Panc1 (cell line): ENCODE data around the gene CCL22. TPM values are rescaled to one million over a fixed set of nuclear protein-coding genes. Genes with fewer than 3 reads are reported as not detected.

Experiments
- ATAC-seq: fragments of 200-7000 bp; cut with Tn5 transposase; 2 replicates; pipeline ENCODE4 v1.9.1; 2020; ENCODE audit warnings: mild to moderate bottlenecking, moderate library complexity
- BruUV-seq: library from RNA; stranded (reverse); fragments of 400-500 nt; replicated peaks from 2 replicates; lab custom pipeline; 2021; lab: Mats Ljungman, UMichigan
- CTCF ChIA-PET: fragments of 300-600 bp; sonication (Branson Sonifier 250); formaldehyde crosslinking; loops from one replicate; lab custom pipeline; 2022; ENCODE audit warnings: antibody characterized with exemption; lab: Charles Lee
- POLR2A ChIA-PET: fragments of 300-600 bp; sonication (Branson Sonifier 250); formaldehyde crosslinking; loops from one replicate; lab custom pipeline; 2022; ENCODE audit warnings: antibody characterized with exemption; lab: Charles Lee
- DNase-seq: peaks from one replicate; pipeline ENCODE4 v3.0.0-alpha.2; 2010; ENCODE audit warnings: low read depth, low spot score
- H3K27ac ChIP-seq: 2 replicates; pipeline ENCODE4 v1.5.1; 2011; ENCODE audit warnings: mild to moderate bottlenecking, low read length, inconsistent platforms
- H3K27me3 ChIP-seq: fragments of 200-500 bp; sonication (Bioruptor generic); 2 replicates; pipeline ENCODE4 v1.6.0; 2014; ENCODE audit warnings: low read length, inconsistent platforms; ENCODE audit not compliant: control insufficient read depth, insufficient read depth
- H3K36me3 ChIP-seq: fragments of 200-500 bp; sonication (Bioruptor generic); 2 replicates; pipeline ENCODE4 v1.5.1; 2014; ENCODE audit warnings: inconsistent platforms, mild to moderate bottlenecking, low read length, moderate library complexity; ENCODE audit not compliant: control insufficient read depth, insufficient read depth
- H3K4me1 ChIP-seq: 2 replicates; pipeline ENCODE4 v1.5.1; 2011; ENCODE audit warnings: inconsistent platforms, mild to moderate bottlenecking, low read length, moderate library complexity; ENCODE audit not compliant: control insufficient read depth, insufficient read depth
- H3K4me3 ChIP-seq, 2 experiments: 2 replicates each; pipeline ENCODE4 v1.5.1; 2011 to 2012; ENCODE audit warnings: low read depth in 2 of 2, low read length in 2 of 2, mild to moderate bottlenecking in 2 of 2, inconsistent platforms in 1 of 2, moderate library complexity in 1 of 2
- H3K9me3 ChIP-seq: fragments of 200-500 bp; sonication (Bioruptor generic); 2 replicates; pipeline ENCODE4 v1.5.1; 2014; ENCODE audit warnings: low read depth, mild to moderate bottlenecking, inconsistent platforms, low read length, moderate library complexity; ENCODE audit not compliant: control insufficient read depth, insufficient read depth
- CTCF ChIP-seq: fragments of 450-650 bp; IDR thresholded peaks from 2 replicates; pipeline ENCODE4 v1.5.1; 2017; ENCODE audit warnings: mild to moderate bottlenecking
- POLR2AphosphoS5 ChIP-seq: IDR thresholded peaks from 2 replicates; pipeline ENCODE4 v1.6.1; 2012; ENCODE audit warnings: mild to moderate bottlenecking, low read depth, low read length, moderate library complexity
- REST ChIP-seq, 2 experiments: IDR thresholded peaks; 2 replicates each; pipeline ENCODE4 v1.6.1; 2011 to 2012; ENCODE audit warnings: low read depth in 2 of 2, control low read depth in 1 of 2, low read length in 1 of 2, mild to moderate bottlenecking in 1 of 2, moderate library complexity in 1 of 2; ENCODE audit not compliant: insufficient read depth in 1 of 2
- SIN3A ChIP-seq: IDR thresholded peaks from 2 replicates; pipeline ENCODE4 v1.6.1; 2012; ENCODE audit warnings: low read depth, mild to moderate bottlenecking, low read length, moderate library complexity, borderline replicate concordance; ENCODE audit not compliant: insufficient read depth
- TCF7L2 ChIP-seq: IDR thresholded peaks from 2 replicates; pipeline ENCODE4 v1.6.1; 2011; ENCODE audit warnings: mild to moderate bottlenecking, low read depth, low read length, inconsistent platforms
- in situ Hi-C: cut with HindIII; loops from 2 replicates; pipeline ENCODE4 v1.10.0; 2016; ENCODE audit warnings: low sequenced_read_pairs, low pct_unique_long_range_greater_than_20kb
- intact Hi-C: fragments of 100-400 bp; cut with micrococcal nuclease; formaldehyde crosslinking; loops from one replicate; pipeline ENCODE4 v1.10.0; 2022; ENCODE audit not compliant: unreplicated experiment
- total RNA-seq: library from RNA; stranded (reverse); gene quantifications from one replicate; pipeline ENCODE4 v1.2.1, GENCODE V29; 2021; ENCODE audit not compliant: unreplicated experiment

The CCL22 gene
- total RNA-seq, 1 experiment from 2014 or later: 0.39 TPM

- Histone ChIP-seq H3K27ac (no peak overlapping the region), H3K4me1 (no peaks in the 10 kb centered on the region), H3K36me3 (no peaks in the 10 kb centered on the region), H3K27me3 (no peaks in the 10 kb centered on the region), H3K9me3 (no peaks in the 10 kb centered on the region), H3K4me3 (no peak overlapping the region)
- DNase-seq (no peak), ATAC-seq (no peak)
- ChIA-PET POLR2A (no interaction called here), CTCF (no interaction called here)
- TF ChIP-seq POLR2AphosphoS5: no peak
- no peak for TF ChIP-seq TCF7L2
- TF ChIP-seq SIN3A: no peak
- TF ChIP-seq REST (IDR thresholded peaks at IDR 0.05; ENCODE audit: insufficient read depth in 1 of 2, low read depth in 2 of 2, low read length in 1 of 2): no peak
- no peak for TF ChIP-seq CTCF
- in situ Hi-C loops: no loop called here
- no TSS peak for BruUV-seq
- intact Hi-C loops: no loop called here
Observed at GRCh38 chr16:57407521-57408353, 49.2 kb downstream of the CCL22 start.

GRCh38 chr16:57409065-57409464 lies 50.5 kb downstream of the CCL22 start:
- H3K36me3 ChIP-seq: no peaks in the 10 kb centered on the region
- intact Hi-C loops (no loop called here), in situ Hi-C loops (no loop called here)
- TF ChIP-seq CTCF (no peak), POLR2AphosphoS5 (no peak), REST (IDR thresholded peaks at IDR 0.05; ENCODE audit: insufficient read depth in 1 of 2, low read depth in 2 of 2, low read length in 1 of 2) (no peak), SIN3A (no peak), TCF7L2 (no peak)
- CTCF ChIA-PET: no interaction called here
- no peaks in the 10 kb centered on the region for H3K27me3 ChIP-seq
- H3K4me3 ChIP-seq: no peak overlapping the region
- no peaks in the 10 kb centered on the region for H3K9me3 ChIP-seq
- no TSS peak for BruUV-seq
- no peak overlapping the region for H3K27ac ChIP-seq
- no peak for ATAC-seq
- H3K4me1 ChIP-seq: no peaks in the 10 kb centered on the region
- POLR2A ChIA-PET: interaction anchor here (0.6 kb wide), 1 partner anchor 37 kb away, joined by 3 read pairs; the partner anchor contains the start of gene CX3CL1
- DNase-seq: no peak
